SK-N-SH treated with all-trans-retinoic acid at 6 μM for 48 hours (cell line): Measurements from ENCODE around the gene DNAJB4.
A peak's percentile ranks its signal among the peaks of the same experiment; 100 is the strongest.

Experiments
- ATAC-seq: fragments of 200-7000 bp; cut with Tn5 transposase; 3 replicates; pipeline ENCODE4 v1.9.1; 2020; ENCODE audit warnings: mild to moderate bottlenecking, moderate library complexity
- ARNTL ChIP-seq: fragments of 450-650 bp; formaldehyde crosslinking; IDR thresholded peaks from 2 replicates; pipeline ENCODE4 v1.5.0; 2020; ENCODE audit warnings: low read depth, mild to moderate bottlenecking, moderate library complexity, borderline replicate concordance
- CREB5 ChIP-seq: fragments of 250-450 bp; sonication (Bioruptor Pico); IDR thresholded peaks from 2 replicates; pipeline ENCODE4 v1.5.1; 2020; ENCODE audit warnings: low read depth, mild to moderate bottlenecking, moderate library complexity
- CSDC2 ChIP-seq: fragments of 250-450 bp; sonication (Bioruptor Pico); IDR thresholded peaks from 2 replicates; pipeline ENCODE4 v1.5.0; 2020; ENCODE audit warnings: mild to moderate bottlenecking, moderate library complexity
- CSRNP3 ChIP-seq: fragments of 250-450 bp; sonication (Bioruptor Pico); IDR thresholded peaks from 2 replicates; pipeline ENCODE4 v1.5.1; 2021; ENCODE audit warnings: mild to moderate bottlenecking, moderate library complexity
- ESRRG ChIP-seq: fragments of 250-450 bp; sonication (Bioruptor Pico); IDR thresholded peaks from 2 replicates; pipeline ENCODE4 v1.6.1; 2021; ENCODE audit warnings: mild to moderate bottlenecking
- GLIS3 ChIP-seq: fragments of 250-450 bp; sonication (Bioruptor Pico); IDR thresholded peaks from 2 replicates; pipeline ENCODE4 v1.5.0; 2020; ENCODE audit warnings: mild to moderate bottlenecking, moderate library complexity
- ISL1 ChIP-seq: fragments of 250-450 bp; sonication (Bioruptor Pico); IDR thresholded peaks from 2 replicates; pipeline ENCODE4 v2.1.2; 2022; ENCODE audit warnings: mild to moderate bottlenecking, moderate library complexity
- OSR1 ChIP-seq: fragments of 250-450 bp; sonication (Bioruptor Pico); IDR thresholded peaks from 2 replicates; pipeline ENCODE4 v1.8.0; 2022; ENCODE audit warnings: moderate library complexity, mild to moderate bottlenecking, inconsistent platforms
- PATZ1 ChIP-seq: fragments of 250-450 bp; sonication (Bioruptor Pico); IDR thresholded peaks from 2 replicates; pipeline ENCODE4 v1.8.0; 2020; ENCODE audit warnings: mild to moderate bottlenecking, moderate library complexity, borderline replicate concordance
- POU6F1 ChIP-seq: fragments of 250-450 bp; sonication (Bioruptor Pico); IDR thresholded peaks from 2 replicates; pipeline ENCODE4 v1.8.0; 2021; ENCODE audit warnings: low read depth, mild to moderate bottlenecking, moderate library complexity, borderline replicate concordance
- RARB ChIP-seq: fragments of 250-450 bp; sonication (Bioruptor Pico); IDR thresholded peaks from 2 replicates; pipeline ENCODE4 v1.8.0; 2021; ENCODE audit warnings: mild to moderate bottlenecking, moderate library complexity
- SNAI2 ChIP-seq: fragments of 250-450 bp; sonication (Bioruptor Pico); IDR thresholded peaks from 2 replicates; pipeline ENCODE4 v1.5.0; 2020; ENCODE audit warnings: mild to moderate bottlenecking, moderate library complexity
- TCF4 ChIP-seq: fragments of 250-450 bp; sonication (Bioruptor Pico); IDR thresholded peaks from 2 replicates; pipeline ENCODE4 v1.8.0; 2021; ENCODE audit warnings: mild to moderate bottlenecking, moderate library complexity, borderline replicate concordance
- TSHZ2 ChIP-seq: fragments of 250-450 bp; sonication (Bioruptor Pico); IDR thresholded peaks from 2 replicates; pipeline ENCODE4 v1.5.0; 2020; ENCODE audit warnings: mild to moderate bottlenecking, moderate library complexity
- ZC3H10 ChIP-seq: fragments of 250-450 bp; sonication (Bioruptor Pico); IDR thresholded peaks from 2 replicates; pipeline ENCODE4 v1.5.1; 2021; ENCODE audit warnings: mild to moderate bottlenecking, moderate library complexity
- ZFP3 ChIP-seq: fragments of 250-450 bp; sonication (Bioruptor Pico); IDR thresholded peaks from 2 replicates; pipeline ENCODE4 v1.5.0; 2020; ENCODE audit warnings: mild to moderate bottlenecking, moderate library complexity
- ZFP30 ChIP-seq: fragments of 450-650 bp; formaldehyde crosslinking; IDR thresholded peaks from 2 replicates; pipeline ENCODE4 v1.5.0; 2022; ENCODE audit warnings: mild to moderate bottlenecking, moderate library complexity
- ZNF565 ChIP-seq: fragments of 450-650 bp; formaldehyde crosslinking; conservative IDR thresholded peaks from 2 replicates; pipeline ENCODE4 v1.5.0; 2020; ENCODE audit warnings: low read depth, mild to moderate bottlenecking, moderate library complexity

DNAJB4 gene

DNA sequence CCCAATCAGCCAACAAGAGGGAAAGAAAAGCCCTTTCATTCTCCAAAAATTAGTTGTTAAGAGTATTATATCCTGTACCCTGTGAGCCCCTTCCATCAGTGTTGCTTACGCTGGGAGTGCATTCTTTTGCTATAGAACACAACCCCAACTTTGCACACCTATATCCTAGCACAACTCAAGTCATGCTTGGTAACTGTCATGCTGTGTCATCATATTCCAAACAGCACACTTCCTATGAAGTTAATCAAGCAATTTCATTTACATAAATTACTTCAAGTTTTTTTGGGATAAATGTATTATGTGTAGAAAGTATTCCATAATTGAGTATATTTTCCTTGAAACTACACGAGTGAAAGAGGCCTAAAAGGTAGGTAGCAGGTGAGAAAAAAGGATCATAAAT lies 45.9 kb upstream of the DNAJB4 start:
- ATAC-seq = no peak
- TF ChIP-seq TCF4 (no peak), OSR1 (CRISPR knock-in tag) (no peak)

DNA sequence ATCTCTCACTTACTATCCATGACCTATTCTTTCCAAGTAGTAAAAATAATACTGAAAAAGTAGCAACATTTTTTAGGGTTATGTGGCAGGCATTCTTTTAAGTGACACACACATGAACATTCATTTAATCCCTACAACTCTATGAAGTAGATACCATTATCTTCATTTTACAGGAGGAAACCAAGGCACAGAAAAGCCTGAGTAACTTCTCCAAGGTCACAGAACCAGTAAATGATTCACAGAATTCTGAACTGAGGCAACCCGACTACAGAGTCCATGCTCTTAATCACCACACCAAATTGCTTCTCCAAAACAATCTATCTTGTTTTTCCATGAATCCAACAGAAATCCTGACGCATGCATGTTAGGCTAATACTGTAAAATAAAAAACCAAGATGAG lies 43.3 kb upstream of the DNAJB4 start:
- TF ChIP-seq ARNTL (CRISPR knock-in tag) (no peak), TCF4 (no peak), POU6F1 (CRISPR knock-in tag) (no peak), ISL1 (CRISPR knock-in tag) (no peak), ZFP3 (CRISPR knock-in tag) (no peak), OSR1 (CRISPR knock-in tag) (no peak), ZC3H10 (CRISPR knock-in tag) (no peak), RARB (CRISPR knock-in tag) (no peak)
- ATAC-seq = no peak

DNA sequence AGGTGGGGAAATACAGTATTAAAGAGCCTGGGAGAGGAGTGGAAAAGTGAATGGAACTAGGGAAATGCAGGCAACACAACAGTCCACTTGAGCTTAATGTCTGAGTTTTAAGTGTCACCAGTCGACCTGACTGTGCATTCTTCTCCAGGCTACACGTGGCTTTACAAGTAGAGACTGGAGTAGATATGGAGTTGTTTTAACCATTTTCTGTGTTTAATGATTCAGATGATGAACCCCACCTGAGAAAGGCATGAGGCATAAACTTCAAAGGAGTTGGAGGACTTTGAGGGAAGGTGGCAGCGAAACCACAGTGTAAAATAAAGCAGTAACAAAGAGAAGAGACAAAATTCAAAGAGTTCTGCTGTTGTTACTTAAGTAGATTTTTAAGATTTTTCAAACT lies 38.4 kb upstream of the DNAJB4 start:
- ATAC-seq = no peak
- TF ChIP-seq ISL1 (CRISPR knock-in tag) (no peak), ZC3H10 (CRISPR knock-in tag) (no peak), SNAI2 (no peak), CREB5 (CRISPR knock-in tag) (no peak), GLIS3 (CRISPR knock-in tag) (no peak), ESRRG (CRISPR knock-in tag) (no peak), CSRNP3 (CRISPR knock-in tag) (no peak), ZNF565 (CRISPR knock-in tag) (no peak), PATZ1 (CRISPR knock-in tag) (no peak), OSR1 (CRISPR knock-in tag) (no peak), TCF4 (no peak)
- TF ChIP-seq, all 23 proteins: peak for 0

GRCh38 chr1:77970192-77970591 lies 34.5 kb upstream of the DNAJB4 start:
- ATAC-seq = peak; percentile 51
- TF ChIP-seq ZC3H10 (CRISPR knock-in tag) (no peak), GLIS3 (CRISPR knock-in tag) (no peak), SNAI2 (no peak), CSRNP3 (CRISPR knock-in tag) (no peak), CSDC2 (CRISPR knock-in tag) (no peak), ESRRG (CRISPR knock-in tag) (no peak), TSHZ2 (CRISPR knock-in tag) (no peak), ARNTL (CRISPR knock-in tag) (no peak), ZFP30 (CRISPR knock-in tag) (no peak), PATZ1 (CRISPR knock-in tag) (no peak), ISL1 (CRISPR knock-in tag) (no peak)
